Coronary artery (tissue), 2 donors: ENCODE measurements around the gene SLC51B.

Source experiments
- DNase-seq: peaks from one replicate; pipeline ENCODE4 v3.0.0-alpha.2; 2017; ENCODE audit warnings: low spot score
- H3K27ac ChIP-seq, 2 donors: fragments of 200-600 bp; sonication (generic); one replicate each; pipeline ENCODE4 v1.5.1; 2016 to 2019
- H3K4me3 ChIP-seq: fragments of 200-600 bp; sonication (generic); 2 replicates; pipeline ENCODE4 v1.5.1; 2016; ENCODE audit warnings: mild to moderate bottlenecking, moderate library complexity
- CTCF ChIP-seq: fragments of 200-600 bp; sonication (generic); IDR thresholded peaks from one replicate; pipeline ENCODE4 v1.5.1; 2019; ENCODE audit warnings: antibody characterized with exemption

Gene SLC51B

DNA sequence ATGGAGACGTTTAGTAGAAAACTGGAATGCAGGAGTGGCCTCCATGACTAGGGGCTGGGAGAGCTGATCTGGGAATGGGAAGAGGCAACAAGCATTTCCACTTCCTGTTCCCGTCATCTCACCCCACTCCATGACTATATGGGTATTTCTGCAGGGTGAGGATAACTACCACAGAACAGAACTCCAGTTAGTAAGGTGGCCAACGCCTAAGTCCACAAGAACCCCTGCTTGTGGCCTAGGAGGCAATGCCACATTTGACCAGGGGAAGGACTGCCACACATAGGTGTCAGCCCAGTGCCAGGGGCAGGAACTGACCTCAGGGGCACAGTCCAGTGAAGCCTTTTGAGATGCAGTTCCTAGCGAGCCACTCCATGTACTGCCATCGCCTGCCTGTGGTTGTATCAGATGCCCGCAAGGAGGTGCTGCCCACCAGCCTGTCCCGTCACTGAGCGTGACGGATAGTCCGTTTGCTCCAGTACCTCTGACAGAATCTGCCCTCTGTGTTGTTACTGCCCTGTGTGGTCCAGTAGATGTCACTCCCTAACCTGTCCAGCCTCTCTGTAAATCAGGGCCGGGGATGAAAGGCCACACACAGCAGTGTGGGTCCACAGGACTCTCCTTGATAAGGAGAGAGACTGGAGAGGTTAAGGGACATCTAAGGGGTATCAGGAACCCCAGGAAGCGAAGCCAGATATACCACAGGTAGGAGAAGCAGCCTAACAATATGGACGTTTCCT is 12.2 kb upstream of the SLC51B start:
- Histone ChIP-seq H3K4me3 (no peak overlapping the region), H3K27ac (no peak overlapping the region)
- peak; percentile 82 for DNase-seq
- TF ChIP-seq CTCF, result peak; percentile 53

GRCh38 chr15:65033659-65034269 is 11.4 kb upstream of the SLC51B start:
- no peak overlapping the region for H3K4me3 ChIP-seq
- TF ChIP-seq CTCF, result peak; percentile 44
- H3K27ac ChIP-seq, result no peak overlapping the region
- DNase-seq, result no peak

GRCh38 chr15:65034719-65035118 is 10.5 kb upstream of the SLC51B start:
- Histone ChIP-seq H3K27ac (no peak overlapping the region), H3K4me3 (no peak overlapping the region)
- DNase-seq, result no peak
- TF ChIP-seq CTCF, result no peak

GRCh38 chr15:65037309-65037708 is 7.9 kb upstream of the SLC51B start:
- TF ChIP-seq CTCF, result no peak
- DNase-seq, result no peak
- H3K27ac ChIP-seq, result no peak overlapping the region
- H3K4me3 ChIP-seq, result no peak overlapping the region

DNA sequence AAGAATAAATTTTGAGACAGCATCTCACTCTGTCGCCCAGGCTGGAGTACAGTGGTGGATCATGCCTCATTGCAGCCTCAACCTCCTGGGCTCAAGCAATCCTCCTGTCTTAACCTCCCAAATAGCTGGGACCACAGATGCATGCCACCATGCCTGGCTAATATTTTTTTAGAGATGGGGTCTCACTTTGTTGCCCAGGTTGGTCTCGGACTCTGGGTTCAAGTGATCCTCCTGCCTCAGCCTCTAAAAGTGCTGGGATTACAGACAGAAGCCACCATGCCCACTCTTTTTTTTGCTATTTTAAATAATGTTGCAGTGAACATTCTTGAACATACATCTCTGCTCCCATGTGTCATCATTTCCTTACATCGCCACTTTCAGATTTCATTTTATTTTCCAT is 6.8 kb upstream of the SLC51B start:
- no peak for TF ChIP-seq CTCF

DNA sequence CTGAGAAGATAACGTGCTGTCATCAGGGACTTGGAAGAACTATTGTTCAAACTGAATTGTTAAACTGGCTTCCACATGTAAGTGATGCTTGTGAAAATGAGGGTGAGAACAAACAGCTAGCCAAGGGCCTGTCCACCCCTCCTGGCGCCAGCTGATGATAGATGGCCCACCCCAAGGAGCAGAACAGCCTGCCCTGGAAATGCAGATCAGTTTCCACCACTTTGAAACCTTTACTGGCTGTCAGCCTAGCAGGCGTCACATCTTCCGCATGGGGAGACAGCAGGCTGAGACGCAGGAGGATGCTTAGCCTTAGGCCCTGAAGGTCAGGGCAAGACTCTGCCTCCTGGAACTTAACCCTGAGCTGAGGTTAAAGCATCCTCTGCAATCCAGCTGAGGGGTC is 6.4 kb upstream of the SLC51B start:
- Histone ChIP-seq H3K27ac (no peak overlapping the region), H3K4me3 (no peak overlapping the region)
- DNase-seq, result no peak
- TF ChIP-seq CTCF, result no peak

More for the DNA sequence above, 6.8 kb upstream of the SLC51B start:
- no peak for DNase-seq
- H3K27ac ChIP-seq, result no peak overlapping the region
- H3K4me3 ChIP-seq, result no peak overlapping the region

- Histone ChIP-seq H3K4me3 (no peak overlapping the region), H3K27ac (no peak overlapping the region)
- no peak for DNase-seq
- TF ChIP-seq CTCF, result no peak
Measured at GRCh38 chr15:65040461-65040860, 4.7 kb upstream of the SLC51B start.
